GM20000 (cell line): ENCODE data around the gene PROP1.

Source experiments
- DNase-seq: peaks from one replicate; pipeline ENCODE4 v3.0.0; 2012; ENCODE audit warnings: low spot score
- CTCF ChIP-seq: IDR thresholded peaks from 2 replicates; pipeline ENCODE4 v1.5.1; 2012; ENCODE audit warnings: mild to moderate bottlenecking, control low read depth; ENCODE audit errors: extremely low read depth, missing control alignments

Gene PROP1

GRCh38 chr5:177994561-177995190 lies 1.4 kb downstream of the PROP1 start:
- no peak for TF ChIP-seq CTCF
- no peak for DNase-seq

- no peak for DNase-seq
- no peak for TF ChIP-seq CTCF
Observed at GRCh38 chr5:177994063-177994462, 2.0 kb downstream of the PROP1 start.

GRCh38 chr5:177992466-177992865 lies 3.6 kb downstream of the PROP1 start:
- no peak for DNase-seq
- TF ChIP-seq CTCF = no peak

GRCh38 chr5:177988989-177989625 lies 6.9 kb downstream of the PROP1 start:
- no peak for DNase-seq
- TF ChIP-seq CTCF = no peak

- no peak for TF ChIP-seq CTCF
- DNase-seq = no peak
Observed at GRCh38 chr5:177987326-177987725, 8.7 kb downstream of the PROP1 start.

- no peak for DNase-seq
- no peak for TF ChIP-seq CTCF
Observed at GRCh38 chr5:177985430-177986040, 10.5 kb downstream of the PROP1 start.

- TF ChIP-seq CTCF = no peak
- no peak for DNase-seq
Observed at GRCh38 chr5:177984584-177985206, 11.3 kb downstream of the PROP1 start.
